Right atrium auricular region (tissue), 2 donors: Measurements from ENCODE around the gene UNC13C. TPM values are rescaled to one million over a fixed set of nuclear protein-coding genes. Genes with fewer than 3 reads are reported as not detected.

Experiments used
- DNase-seq: peaks from one replicate; pipeline ENCODE4 v3.0.0-alpha.2; 2019; ENCODE audit warnings: low spot score
- H3K27ac ChIP-seq, 2 donors: fragments of 200-600 bp; sonication (generic); 1 replicate in 1 of 2; 2 replicates in 1 of 2; pipeline ENCODE4 v1.5.1; 2016 to 2019
- H3K27me3 ChIP-seq, 2 donors: fragments of 200-600 bp; sonication (generic); one replicate each; pipeline versions ENCODE4 v1.5.1 to v1.6.0; 2017 to 2019
- H3K36me3 ChIP-seq: fragments of 200-600 bp; sonication (generic); one replicate; pipeline ENCODE4 v1.5.1; 2016
- H3K4me1 ChIP-seq, 2 donors: fragments of 200-600 bp; sonication (generic); one replicate each; pipeline versions ENCODE4 v1.5.1 to v1.6.0; 2017 to 2019
- H3K4me3 ChIP-seq, 2 donors: fragments of 200-600 bp; sonication (generic); 1 replicate in 1 of 2; 2 replicates in 1 of 2; pipeline ENCODE4 v1.5.1; 2017 to 2019; ENCODE audit warnings: mild to moderate bottlenecking in 1 of 2, moderate library complexity in 1 of 2
- H3K9me3 ChIP-seq, 2 donors: fragments of 200-600 bp; sonication (generic); one replicate each; pipeline ENCODE4 v1.5.1; 2019
- total RNA-seq, 2 donors: library from RNA; depleted of rRNA; stranded (reverse); fragments of >200 nt; gene quantifications; one replicate each; pipeline ENCODE4 v1.1.0, GENCODE V29; 2016
- TF ChIP-seq, protein P1 (sequence below), 2 donors: fragments of 200-600 bp; sonication (generic); IDR thresholded peaks; one replicate each; pipeline ENCODE4 v1.5.1; 2019; ENCODE audit warnings: antibody characterized with exemption in 2 of 2

Gene UNC13C
- total RNA-seq, 2 donors from 2014 or later, result 0.19 to 0.31 TPM

DNA sequence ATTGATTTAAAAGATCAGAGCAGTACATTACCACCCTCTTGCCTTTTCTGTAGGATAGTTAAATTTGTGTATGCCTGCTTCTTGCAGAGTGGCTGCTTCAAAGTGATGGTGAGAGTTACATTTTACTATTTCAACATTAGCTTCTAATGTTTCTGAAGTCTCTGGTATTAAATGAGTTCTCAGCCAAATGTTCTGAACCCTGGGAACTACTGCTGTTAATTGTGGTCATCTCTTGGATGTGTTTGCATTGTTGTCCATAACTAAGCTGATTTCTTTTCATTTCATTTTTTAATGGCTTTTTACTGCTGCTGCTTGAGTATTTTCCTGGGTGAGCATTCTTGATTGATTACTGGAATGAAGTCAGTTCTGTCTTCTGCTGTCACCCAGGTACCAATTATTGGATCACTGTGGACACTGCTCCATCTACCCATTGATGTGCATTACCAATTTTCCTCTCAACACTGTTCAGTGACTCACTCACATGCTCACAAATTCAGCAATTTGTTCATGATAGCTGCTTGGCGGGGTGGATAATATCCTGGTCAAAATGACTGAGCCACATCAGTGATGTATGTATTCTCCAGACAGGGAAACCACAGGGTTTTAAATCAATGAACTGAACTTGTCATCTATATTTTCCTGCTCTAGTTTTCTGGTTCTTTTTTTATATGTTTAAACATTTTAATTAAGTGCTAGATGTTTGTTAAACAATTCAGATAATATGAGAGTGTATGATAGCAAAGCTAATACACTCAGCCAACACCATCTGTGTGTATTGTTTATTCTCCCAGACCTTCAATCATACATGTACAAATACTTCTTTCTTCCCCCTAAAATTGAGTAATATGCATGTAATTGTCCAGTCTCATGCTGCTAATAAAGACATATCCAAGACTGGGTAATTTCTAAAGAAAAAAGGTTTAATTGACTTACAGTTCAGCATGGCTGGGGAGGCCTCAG, 630.9 kb downstream of the UNC13C start:
- TF ChIP-seq, protein P1, sequence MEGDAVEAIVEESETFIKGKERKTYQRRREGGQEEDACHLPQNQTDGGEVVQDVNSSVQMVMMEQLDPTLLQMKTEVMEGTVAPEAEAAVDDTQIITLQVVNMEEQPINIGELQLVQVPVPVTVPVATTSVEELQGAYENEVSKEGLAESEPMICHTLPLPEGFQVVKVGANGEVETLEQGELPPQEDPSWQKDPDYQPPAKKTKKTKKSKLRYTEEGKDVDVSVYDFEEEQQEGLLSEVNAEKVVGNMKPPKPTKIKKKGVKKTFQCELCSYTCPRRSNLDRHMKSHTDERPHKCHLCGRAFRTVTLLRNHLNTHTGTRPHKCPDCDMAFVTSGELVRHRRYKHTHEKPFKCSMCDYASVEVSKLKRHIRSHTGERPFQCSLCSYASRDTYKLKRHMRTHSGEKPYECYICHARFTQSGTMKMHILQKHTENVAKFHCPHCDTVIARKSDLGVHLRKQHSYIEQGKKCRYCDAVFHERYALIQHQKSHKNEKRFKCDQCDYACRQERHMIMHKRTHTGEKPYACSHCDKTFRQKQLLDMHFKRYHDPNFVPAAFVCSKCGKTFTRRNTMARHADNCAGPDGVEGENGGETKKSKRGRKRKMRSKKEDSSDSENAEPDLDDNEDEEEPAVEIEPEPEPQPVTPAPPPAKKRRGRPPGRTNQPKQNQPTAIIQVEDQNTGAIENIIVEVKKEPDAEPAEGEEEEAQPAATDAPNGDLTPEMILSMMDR (IDR thresholded peaks at IDR 0.05), result no peak
- DNase-seq, result no peak
- H3K9me3 ChIP-seq, result no peaks in the 10 kb centered on the region
- H3K36me3 ChIP-seq, result no peaks in the 10 kb centered on the region
- no peak overlapping the region for H3K27ac ChIP-seq
- H3K27me3 ChIP-seq, result no peaks in the 10 kb centered on the region
- H3K4me3 ChIP-seq, result no peak overlapping the region
- H3K4me1 ChIP-seq, result no peaks in the 10 kb centered on the region

DNA sequence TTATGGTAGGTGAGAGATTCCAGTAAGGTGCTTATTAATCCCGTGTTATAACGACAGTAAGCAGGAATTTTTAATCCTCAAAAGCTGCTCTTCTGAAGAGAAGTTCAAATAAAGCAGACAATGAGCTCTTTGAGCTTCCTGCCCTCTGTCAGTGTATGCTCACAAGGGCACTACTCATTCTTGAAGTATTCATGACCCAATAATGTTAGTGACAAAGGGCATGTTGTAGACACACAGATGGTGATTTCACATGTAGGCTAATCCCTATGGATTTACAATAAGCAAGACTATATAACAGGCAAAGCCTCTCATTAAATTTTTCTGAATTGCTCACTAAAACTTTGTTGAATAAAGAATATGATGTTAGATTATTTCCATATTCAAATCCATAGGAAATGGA, 639.9 kb downstream of the UNC13C start:
- H3K9me3 ChIP-seq, result no peaks in the 10 kb centered on the region
- H3K4me1 ChIP-seq, result no peaks in the 10 kb centered on the region
- DNase-seq, result no peak
- no peaks in the 10 kb centered on the region for H3K36me3 ChIP-seq
- no peak overlapping the region for H3K4me3 ChIP-seq
- H3K27ac ChIP-seq, result no peak overlapping the region
- TF ChIP-seq, protein P1 (IDR thresholded peaks at IDR 0.05), result no peak
- no peaks in the 10 kb centered on the region for H3K27me3 ChIP-seq

DNA sequence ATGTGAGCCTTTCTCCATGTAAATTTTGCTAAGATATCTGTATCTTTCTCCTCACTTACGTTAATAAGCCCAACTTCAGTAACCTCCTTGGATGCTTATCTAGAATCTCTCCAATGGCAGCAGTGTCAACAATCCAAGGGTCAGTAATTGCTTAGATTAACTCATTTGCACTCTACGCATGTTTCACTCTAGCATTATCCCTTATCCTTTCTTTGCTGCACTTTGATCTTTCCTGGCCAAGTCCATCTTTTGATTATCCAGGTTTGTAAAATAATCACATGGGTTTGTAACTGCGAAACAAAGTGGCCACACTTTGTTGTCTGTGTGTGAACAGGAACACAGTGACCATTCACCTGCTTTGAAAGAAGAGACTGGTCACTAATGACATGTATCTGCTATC, 640.9 kb downstream of the UNC13C start:
- Histone ChIP-seq H3K27me3 (no peaks in the 10 kb centered on the region), H3K27ac (no peak overlapping the region), H3K36me3 (no peaks in the 10 kb centered on the region), H3K4me1 (no peaks in the 10 kb centered on the region), H3K9me3 (no peaks in the 10 kb centered on the region), H3K4me3 (no peak overlapping the region)
- TF ChIP-seq, protein P1 (IDR thresholded peaks at IDR 0.05), result no peak
- DNase-seq, result no peak

DNA sequence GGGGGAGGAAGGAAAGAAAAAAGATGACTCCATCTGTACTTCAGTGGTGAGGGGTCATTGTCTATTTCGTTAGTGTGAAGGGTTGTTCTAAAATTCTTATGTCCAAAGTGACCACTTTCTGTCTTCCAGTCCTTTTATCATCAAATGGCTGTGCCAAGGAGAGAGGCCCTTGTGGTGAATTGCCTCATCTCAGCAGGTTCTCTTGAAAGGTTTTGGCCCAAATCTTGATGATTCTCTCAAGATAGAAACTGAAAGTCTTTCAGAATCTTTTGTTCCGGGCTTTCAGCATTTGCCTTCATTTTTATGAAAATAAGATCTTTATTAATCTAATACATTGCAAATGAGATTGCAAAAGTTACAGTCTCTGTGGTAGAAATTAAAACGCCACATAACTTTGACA, 642.7 kb downstream of the UNC13C start:
- TF ChIP-seq, protein P1 (IDR thresholded peaks at IDR 0.05), result no peak
- Histone ChIP-seq H3K9me3 (no peaks in the 10 kb centered on the region), H3K36me3 (no peaks in the 10 kb centered on the region), H3K27me3 (no peaks in the 10 kb centered on the region), H3K4me1 (no peaks in the 10 kb centered on the region), H3K27ac (no peak overlapping the region), H3K4me3 (no peak overlapping the region)
- DNase-seq, result no peak

DNA sequence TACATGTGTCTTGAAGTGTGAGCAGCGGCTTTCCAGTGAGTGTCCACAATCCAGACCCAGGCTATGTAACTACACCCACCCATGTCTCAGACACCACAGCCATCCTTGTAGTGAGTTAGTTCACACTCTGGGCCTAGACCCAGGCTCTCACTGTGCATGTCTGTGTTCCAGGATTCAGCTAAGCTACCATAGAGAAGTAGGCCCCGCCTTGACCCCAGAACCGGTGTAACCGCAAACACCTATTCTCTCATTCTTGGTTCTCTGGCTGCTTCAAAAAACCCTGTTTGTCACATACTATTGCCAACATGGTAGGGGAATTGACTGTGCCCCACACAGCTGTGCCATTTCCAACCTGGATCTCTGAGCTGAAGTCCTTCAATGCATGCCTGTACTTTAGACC, 657.9 kb downstream of the UNC13C start:
- no peaks in the 10 kb centered on the region for H3K4me1 ChIP-seq
- H3K27me3 ChIP-seq, result no peaks in the 10 kb centered on the region
- H3K4me3 ChIP-seq, result no peak overlapping the region
- H3K36me3 ChIP-seq, result no peaks in the 10 kb centered on the region
- TF ChIP-seq, protein P1 (IDR thresholded peaks at IDR 0.05), result no peak
- no peak for DNase-seq
- H3K9me3 ChIP-seq, result peaks cover 0 to 16% of the 10 kb centered on the region in 2 donors
- H3K27ac ChIP-seq, result no peak overlapping the region
